ENCODE measurements around the gene STX2.
"Not testable (repeated sequence)": the region's sequence is repeated elsewhere in the genome, so short reads cannot be mapped to it uniquely, and the experiment has no call there.

The STX2 gene

GRCh38 chr12:130879212-130879686, 40.2 kb upstream of the STX2 start:
- peak overlapping the region; percentile 47 for H3K27ac Mint-ChIP-seq

GRCh38 chr12:130878193-130879185, 39.4 kb upstream of the STX2 start:
- Mint-ChIP-seq H3K27me3 (ENCODE audit: low read depth, poor library complexity) (peaks cover 7% of the 10 kb centered on the region), H3K4me3 (no peak overlapping the region), H3K4me1 (peaks cover 73% of the 10 kb centered on the region), H3K27ac (peak overlapping the region; percentile 83), H3K36me3 (ENCODE audit: low read depth) (peaks cover 40% of the 10 kb centered on the region), H3K9me3 (no peaks in the 10 kb centered on the region)
- no peak for TF ChIP-seq CTCF (IDR thresholded peaks at IDR 0.05)
- no peak for DNase-seq

More at GRCh38 chr12:130879212-130879686, 40.2 kb upstream of the STX2 start:
- H3K4me3 Mint-ChIP-seq: no peak overlapping the region
- DNase-seq: no peak
- H3K9me3 Mint-ChIP-seq: no peaks in the 10 kb centered on the region
- peaks cover 32% of the 10 kb centered on the region for H3K36me3 Mint-ChIP-seq (ENCODE audit: low read depth)
- peaks cover 65% of the 10 kb centered on the region for H3K4me1 Mint-ChIP-seq
- no peak for TF ChIP-seq CTCF (IDR thresholded peaks at IDR 0.05)
- H3K27me3 Mint-ChIP-seq (ENCODE audit: low read depth, poor library complexity): peaks cover 3% of the 10 kb centered on the region

- H3K27ac Mint-ChIP-seq: peak overlapping the region; percentile 2
- H3K27me3 Mint-ChIP-seq (ENCODE audit: low read depth, poor library complexity): peaks cover 8% of the 10 kb centered on the region
- TF ChIP-seq CTCF (IDR thresholded peaks at IDR 0.05): no peak
- H3K4me1 Mint-ChIP-seq: peaks cover 83% of the 10 kb centered on the region
- no peak for DNase-seq
- H3K9me3 Mint-ChIP-seq: no peaks in the 10 kb centered on the region
- no peak overlapping the region for H3K4me3 Mint-ChIP-seq
- peaks cover 50% of the 10 kb centered on the region for H3K36me3 Mint-ChIP-seq (ENCODE audit: low read depth)
These were observed 38.3 kb upstream of the STX2 start for GRCh38 chr12:130877333-130877732.

GRCh38 chr12:130876758-130877157, 37.7 kb upstream of the STX2 start:
- Mint-ChIP-seq H3K4me1 (peaks cover 83% of the 10 kb centered on the region), H3K27ac (peak overlapping the region; percentile 64), H3K4me3 (no peak overlapping the region), H3K27me3 (ENCODE audit: low read depth, poor library complexity) (peaks cover 8% of the 10 kb centered on the region), H3K9me3 (no peaks in the 10 kb centered on the region), H3K36me3 (ENCODE audit: low read depth) (peaks cover 50% of the 10 kb centered on the region)
- TF ChIP-seq CTCF (IDR thresholded peaks at IDR 0.05): no peak
- DNase-seq: no peak

GRCh38 chr12:130876297-130876696, 37.2 kb upstream of the STX2 start:
- H3K36me3 Mint-ChIP-seq (ENCODE audit: low read depth): peaks cover 50% of the 10 kb centered on the region
- H3K9me3 Mint-ChIP-seq: no peaks in the 10 kb centered on the region
- no peak overlapping the region for H3K27ac Mint-ChIP-seq
- no peak for DNase-seq
- TF ChIP-seq CTCF (IDR thresholded peaks at IDR 0.05): no peak
- peaks cover 83% of the 10 kb centered on the region for H3K4me1 Mint-ChIP-seq
- peaks cover 8% of the 10 kb centered on the region for H3K27me3 Mint-ChIP-seq (ENCODE audit: low read depth, poor library complexity)
- no peak overlapping the region for H3K4me3 Mint-ChIP-seq

- H3K36me3 Mint-ChIP-seq (ENCODE audit: low read depth): peaks cover 50% of the 10 kb centered on the region
- peaks cover 77% of the 10 kb centered on the region for H3K4me1 Mint-ChIP-seq
- H3K27ac Mint-ChIP-seq; H3K9me3 Mint-ChIP-seq; DNase-seq; H3K4me3 Mint-ChIP-seq; H3K27me3 Mint-ChIP-seq (ENCODE audit: low read depth, poor library complexity): not testable (repeated sequence)
These were observed 36.7 kb upstream of the STX2 start for GRCh38 chr12:130875708-130876107.

Measured in nephron progenitor cell (in vitro differentiated cells).